ENCODE results near the gene MYO16.

The MYO16 gene

GRCh38 chr13:108624108-108624507 lies 5.3 kb upstream of the MYO16 start:
- no peak overlapping the region for H3K4me3 ChIP-seq (ENCODE audit: low read length)
- H3K9ac ChIP-seq (ENCODE audit: low read length) = no peak overlapping the region
- no peaks in the 10 kb centered on the region for H3K4me1 ChIP-seq (ENCODE audit: control insufficient read depth, insufficient read depth, low read length)
- H3K27me3 ChIP-seq (ENCODE audit: control insufficient read depth, insufficient read depth, low read length) = no peaks in the 10 kb centered on the region
- H3K9me3 ChIP-seq (ENCODE audit: control insufficient read depth, low read length) = no peaks in the 10 kb centered on the region
- H3K36me3 ChIP-seq (ENCODE audit: control insufficient read depth, insufficient read depth, low read length) = no peaks in the 10 kb centered on the region

DNA sequence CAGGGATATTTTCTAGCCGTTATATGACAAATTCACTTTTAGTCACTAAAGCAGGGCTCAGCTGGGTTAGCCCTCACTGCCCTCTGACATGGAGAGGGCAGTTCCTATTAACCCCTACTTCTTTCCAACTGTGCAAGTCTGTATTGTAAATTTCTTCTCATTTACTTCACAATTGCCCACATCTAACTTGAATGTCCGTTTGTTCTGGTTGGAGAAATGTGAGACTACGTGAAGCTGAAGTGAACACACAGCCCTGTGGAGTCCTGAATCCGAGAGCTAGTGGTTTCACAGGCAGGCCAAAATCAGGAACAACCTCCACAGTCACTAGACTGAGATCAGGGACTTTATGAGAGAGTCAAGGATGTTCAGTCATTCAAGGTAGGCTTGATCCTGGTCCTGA lies 4.4 kb upstream of the MYO16 start:
- no peaks in the 10 kb centered on the region for H3K9me3 ChIP-seq (ENCODE audit: control insufficient read depth, low read length)
- H3K9ac ChIP-seq (ENCODE audit: low read length) = no peak overlapping the region
- no peaks in the 10 kb centered on the region for H3K4me1 ChIP-seq (ENCODE audit: control insufficient read depth, insufficient read depth, low read length)
- no peaks in the 10 kb centered on the region for H3K36me3 ChIP-seq (ENCODE audit: control insufficient read depth, insufficient read depth, low read length)
- H3K27me3 ChIP-seq (ENCODE audit: control insufficient read depth, insufficient read depth, low read length) = no peaks in the 10 kb centered on the region
- no peak overlapping the region for H3K4me3 ChIP-seq (ENCODE audit: low read length)

DNA sequence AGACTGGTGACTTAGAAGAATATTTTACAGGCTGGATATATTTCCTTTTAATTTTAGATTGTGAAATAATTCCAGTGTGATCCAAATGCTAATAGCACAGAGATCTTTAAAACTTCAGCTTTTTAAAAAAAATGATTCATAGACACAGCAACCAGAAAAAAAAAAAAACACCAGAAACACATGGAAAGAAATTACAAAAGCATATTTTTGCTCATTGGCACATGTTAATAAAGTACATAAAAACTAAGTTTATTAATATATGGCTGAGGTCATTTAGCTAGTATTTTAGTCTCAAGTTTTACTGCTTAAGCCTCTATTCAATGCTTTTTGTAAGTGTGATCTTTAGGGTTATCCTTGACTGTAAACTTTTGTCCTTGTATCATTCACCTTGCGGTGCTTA lies 577 bp downstream of the MYO16 start:
- H3K9me3 ChIP-seq (ENCODE audit: control insufficient read depth, low read length) = no peaks in the 10 kb centered on the region
- no peak overlapping the region for H3K4me3 ChIP-seq (ENCODE audit: low read length)
- no peaks in the 10 kb centered on the region for H3K36me3 ChIP-seq (ENCODE audit: control insufficient read depth, insufficient read depth, low read length)
- H3K4me1 ChIP-seq (ENCODE audit: control insufficient read depth, insufficient read depth, low read length) = no peaks in the 10 kb centered on the region
- H3K27me3 ChIP-seq (ENCODE audit: control insufficient read depth, insufficient read depth, low read length) = no peaks in the 10 kb centered on the region
- H3K9ac ChIP-seq (ENCODE audit: low read length) = no peak overlapping the region

DNA sequence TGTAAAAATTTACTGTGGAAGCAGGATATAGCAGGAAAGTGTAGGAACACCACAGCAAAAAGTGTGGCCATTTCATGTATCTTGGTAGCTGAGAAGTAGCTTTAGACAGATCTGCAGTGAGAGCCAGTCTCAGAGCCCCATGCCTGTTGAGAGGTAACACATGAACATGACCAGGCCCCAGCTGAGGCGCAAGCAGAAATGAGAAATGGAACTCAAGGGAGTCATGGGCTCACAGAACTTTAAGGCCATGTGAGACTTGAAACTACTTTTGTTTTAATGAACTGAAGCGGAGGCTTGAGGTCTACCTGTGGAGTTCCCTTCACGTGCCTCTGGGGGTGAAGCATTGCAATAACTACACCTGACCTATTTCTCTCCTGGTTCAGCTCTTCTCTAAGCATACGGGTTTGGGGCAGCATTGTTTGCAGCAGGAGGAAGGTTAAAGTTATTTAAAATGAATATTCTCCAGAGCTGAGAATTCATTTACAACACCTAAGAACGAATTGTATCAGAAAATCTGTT lies 3.3 kb downstream of the MYO16 start:
- Histone ChIP-seq H3K36me3 (ENCODE audit: control insufficient read depth, insufficient read depth, low read length) (no peaks in the 10 kb centered on the region), H3K9me3 (ENCODE audit: control insufficient read depth, low read length) (no peaks in the 10 kb centered on the region), H3K4me1 (ENCODE audit: control insufficient read depth, insufficient read depth, low read length) (no peaks in the 10 kb centered on the region), H3K9ac (ENCODE audit: low read length) (no peak overlapping the region), H3K27me3 (ENCODE audit: control insufficient read depth, insufficient read depth, low read length) (no peaks in the 10 kb centered on the region), H3K4me3 (ENCODE audit: low read length) (no peak overlapping the region)

GRCh38 chr13:108638901-108639300 lies 9.5 kb downstream of the MYO16 start:
- H3K4me3 ChIP-seq (ENCODE audit: low read length) = no peak overlapping the region
- H3K9me3 ChIP-seq (ENCODE audit: control insufficient read depth, low read length) = no peaks in the 10 kb centered on the region
- H3K9ac ChIP-seq (ENCODE audit: low read length) = no peak overlapping the region
- H3K36me3 ChIP-seq (ENCODE audit: control insufficient read depth, insufficient read depth, low read length) = no peaks in the 10 kb centered on the region
- no peaks in the 10 kb centered on the region for H3K4me1 ChIP-seq (ENCODE audit: control insufficient read depth, insufficient read depth, low read length)
- H3K27me3 ChIP-seq (ENCODE audit: control insufficient read depth, insufficient read depth, low read length) = no peaks in the 10 kb centered on the region

DNA sequence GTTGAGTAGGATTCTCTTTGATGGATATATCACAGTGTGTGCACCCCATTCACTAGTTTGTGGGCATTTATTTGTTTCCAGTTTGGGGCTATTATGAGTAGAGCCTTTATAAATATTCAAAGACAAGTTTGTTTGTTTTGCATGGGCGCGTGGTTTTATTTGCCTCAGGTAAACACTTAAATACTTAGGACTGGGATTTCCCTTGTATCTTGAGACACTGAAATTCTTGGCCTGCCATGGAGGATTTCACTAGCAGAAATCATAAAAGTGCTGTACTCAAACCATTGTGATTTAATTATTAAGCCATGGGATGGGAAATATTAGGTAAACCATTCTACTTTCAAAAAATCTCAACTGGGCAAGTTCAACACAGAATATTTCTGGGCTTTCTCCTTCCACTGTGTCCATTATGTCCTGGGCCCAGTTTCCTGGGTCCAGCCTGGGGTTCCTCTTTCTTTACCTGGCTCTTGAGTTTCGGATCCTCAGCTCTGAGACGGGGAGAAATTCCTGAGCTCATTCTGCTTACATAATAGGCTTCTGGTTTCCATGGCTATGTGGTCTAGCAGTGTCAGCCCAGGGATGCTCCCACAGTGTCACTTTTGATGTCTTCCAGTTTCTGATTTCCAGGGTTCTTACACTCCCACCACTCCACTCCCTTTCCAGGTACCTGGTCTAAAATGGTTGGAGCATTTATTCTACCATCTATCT lies 14.4 kb downstream of the MYO16 start:
- no peaks in the 10 kb centered on the region for H3K27me3 ChIP-seq (ENCODE audit: control insufficient read depth, insufficient read depth, low read length)
- H3K4me3 ChIP-seq (ENCODE audit: low read length) = no peak overlapping the region
- no peaks in the 10 kb centered on the region for H3K4me1 ChIP-seq (ENCODE audit: control insufficient read depth, insufficient read depth, low read length)
- H3K9me3 ChIP-seq (ENCODE audit: control insufficient read depth, low read length) = no peaks in the 10 kb centered on the region
- no peaks in the 10 kb centered on the region for H3K36me3 ChIP-seq (ENCODE audit: control insufficient read depth, insufficient read depth, low read length)
- no peak overlapping the region for H3K9ac ChIP-seq (ENCODE audit: low read length)

GRCh38 chr13:108645376-108645775 lies 16.0 kb downstream of the MYO16 start:
- Histone ChIP-seq H3K9me3 (ENCODE audit: control insufficient read depth, low read length) (no peaks in the 10 kb centered on the region), H3K4me3 (ENCODE audit: low read length) (no peak overlapping the region), H3K9ac (ENCODE audit: low read length) (no peak overlapping the region), H3K36me3 (ENCODE audit: control insufficient read depth, insufficient read depth, low read length) (no peaks in the 10 kb centered on the region), H3K27me3 (ENCODE audit: control insufficient read depth, insufficient read depth, low read length) (no peaks in the 10 kb centered on the region), H3K4me1 (ENCODE audit: control insufficient read depth, insufficient read depth, low read length) (no peaks in the 10 kb centered on the region)

DNA sequence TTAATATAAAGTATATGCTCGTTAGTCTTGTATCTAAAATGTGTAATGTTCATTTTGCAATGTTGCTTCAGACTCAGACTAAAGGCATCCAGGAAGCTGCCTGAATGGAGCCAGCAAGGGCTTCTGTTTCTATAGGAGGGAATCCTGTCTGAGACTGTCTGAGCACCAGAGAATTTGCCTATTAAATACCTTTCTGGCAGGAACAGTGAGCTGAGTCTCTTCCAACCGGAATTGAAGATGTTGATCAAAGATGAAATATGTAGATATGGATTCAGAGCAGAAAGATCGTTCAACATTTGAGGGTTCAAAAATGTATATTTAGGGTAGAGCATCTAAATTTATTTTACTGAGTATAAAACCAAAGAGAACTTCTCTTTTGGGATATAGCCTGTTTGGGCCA lies 20.9 kb downstream of the MYO16 start:
- Histone ChIP-seq H3K36me3 (ENCODE audit: control insufficient read depth, insufficient read depth, low read length) (no peaks in the 10 kb centered on the region), H3K4me3 (ENCODE audit: low read length) (no peak overlapping the region), H3K9ac (ENCODE audit: low read length) (no peak overlapping the region), H3K27me3 (ENCODE audit: control insufficient read depth, insufficient read depth, low read length) (no peaks in the 10 kb centered on the region), H3K9me3 (ENCODE audit: control insufficient read depth, low read length) (no peaks in the 10 kb centered on the region), H3K4me1 (ENCODE audit: control insufficient read depth, insufficient read depth, low read length) (no peaks in the 10 kb centered on the region)

DNA sequence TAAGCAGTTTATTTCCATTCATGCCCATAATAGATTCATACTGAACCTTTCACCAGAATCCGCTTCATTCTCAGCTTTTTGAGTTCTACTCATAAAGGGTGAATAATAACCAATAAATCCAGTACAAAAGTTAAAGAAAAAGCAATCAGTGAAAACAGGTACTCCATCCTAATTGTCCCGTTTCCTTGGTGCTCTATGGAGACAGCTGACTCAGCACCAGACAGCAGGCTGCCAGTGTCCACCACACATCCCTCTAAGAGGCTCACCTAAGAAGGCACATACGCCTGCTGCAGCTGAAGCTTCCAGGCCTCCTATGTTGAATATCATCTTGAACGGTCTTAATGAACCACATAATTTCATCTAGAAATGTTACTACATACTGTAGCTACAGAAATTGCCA lies 27.3 kb downstream of the MYO16 start:
- no peaks in the 10 kb centered on the region for H3K9me3 ChIP-seq (ENCODE audit: control insufficient read depth, low read length)
- no peaks in the 10 kb centered on the region for H3K27me3 ChIP-seq (ENCODE audit: control insufficient read depth, insufficient read depth, low read length)
- H3K9ac ChIP-seq (ENCODE audit: low read length) = no peak overlapping the region
- H3K4me3 ChIP-seq (ENCODE audit: low read length) = no peak overlapping the region
- H3K4me1 ChIP-seq (ENCODE audit: control insufficient read depth, insufficient read depth, low read length) = no peaks in the 10 kb centered on the region
- no peaks in the 10 kb centered on the region for H3K36me3 ChIP-seq (ENCODE audit: control insufficient read depth, insufficient read depth, low read length)

- H3K27me3 ChIP-seq (ENCODE audit: control insufficient read depth, insufficient read depth, low read length) = no peaks in the 10 kb centered on the region
- H3K4me1 ChIP-seq (ENCODE audit: control insufficient read depth, insufficient read depth, low read length) = no peaks in the 10 kb centered on the region
- H3K9ac ChIP-seq (ENCODE audit: low read length) = no peak overlapping the region
- no peaks in the 10 kb centered on the region for H3K36me3 ChIP-seq (ENCODE audit: control insufficient read depth, insufficient read depth, low read length)
- H3K4me3 ChIP-seq (ENCODE audit: low read length) = no peak overlapping the region
- no peaks in the 10 kb centered on the region for H3K9me3 ChIP-seq (ENCODE audit: control insufficient read depth, low read length)
Observed at GRCh38 chr13:108657519-108657918, 28.1 kb downstream of the MYO16 start.

GRCh38 chr13:108662528-108662927 lies 33.1 kb downstream of the MYO16 start:
- Histone ChIP-seq H3K9ac (ENCODE audit: low read length) (no peak overlapping the region), H3K36me3 (ENCODE audit: control insufficient read depth, insufficient read depth, low read length) (no peaks in the 10 kb centered on the region), H3K4me3 (ENCODE audit: low read length) (no peak overlapping the region), H3K27me3 (ENCODE audit: control insufficient read depth, insufficient read depth, low read length) (no peaks in the 10 kb centered on the region), H3K4me1 (ENCODE audit: control insufficient read depth, insufficient read depth, low read length) (no peaks in the 10 kb centered on the region), H3K9me3 (ENCODE audit: control insufficient read depth, low read length) (no peaks in the 10 kb centered on the region)

DNA sequence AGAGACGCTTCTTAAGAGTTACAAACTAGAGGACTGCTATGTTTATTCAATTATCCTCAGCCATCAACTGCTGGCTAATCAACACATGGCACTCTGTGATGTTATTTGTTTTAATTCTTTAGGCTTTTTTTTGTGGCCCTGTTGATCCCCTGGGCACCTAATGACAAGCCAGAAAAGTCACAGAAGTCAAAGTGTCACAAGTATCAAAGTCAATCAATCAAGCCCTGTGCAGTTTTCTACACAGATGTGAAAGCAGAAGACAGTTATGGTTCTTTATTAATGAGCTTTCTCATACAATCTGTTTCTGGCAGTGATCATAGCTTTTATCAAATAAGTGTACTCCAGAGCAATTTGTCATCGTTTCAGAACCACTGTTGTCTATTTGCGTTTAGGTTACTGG lies 34.3 kb downstream of the MYO16 start:
- Histone ChIP-seq H3K4me3 (ENCODE audit: low read length) (no peak overlapping the region), H3K4me1 (ENCODE audit: control insufficient read depth, insufficient read depth, low read length) (no peaks in the 10 kb centered on the region), H3K9ac (ENCODE audit: low read length) (no peak overlapping the region), H3K36me3 (ENCODE audit: control insufficient read depth, insufficient read depth, low read length) (no peaks in the 10 kb centered on the region), H3K9me3 (ENCODE audit: control insufficient read depth, low read length) (no peaks in the 10 kb centered on the region), H3K27me3 (ENCODE audit: control insufficient read depth, insufficient read depth, low read length) (no peaks in the 10 kb centered on the region)

DNA sequence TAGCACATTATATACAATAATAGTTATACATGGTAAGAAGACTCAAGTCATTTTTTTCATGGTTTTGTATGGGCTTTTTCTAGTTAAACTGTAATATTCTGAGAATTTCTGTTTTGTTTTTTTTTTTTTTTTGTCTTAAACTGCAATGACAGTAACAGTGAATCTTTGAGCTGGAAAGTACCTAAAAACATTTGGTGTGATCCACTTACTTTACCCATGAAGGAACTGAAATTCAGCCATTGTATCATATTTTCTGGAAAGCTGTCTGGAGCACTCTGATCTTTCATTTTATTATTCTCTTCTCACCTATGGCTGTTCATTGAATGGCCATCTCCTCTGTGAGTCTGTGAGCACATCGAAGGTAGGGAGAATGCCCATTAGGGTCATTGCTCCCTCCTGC lies 37.8 kb downstream of the MYO16 start:
- no peaks in the 10 kb centered on the region for H3K4me1 ChIP-seq (ENCODE audit: control insufficient read depth, insufficient read depth, low read length)
- H3K27me3 ChIP-seq (ENCODE audit: control insufficient read depth, insufficient read depth, low read length) = no peaks in the 10 kb centered on the region
- H3K9me3 ChIP-seq (ENCODE audit: control insufficient read depth, low read length) = no peaks in the 10 kb centered on the region
- H3K36me3 ChIP-seq (ENCODE audit: control insufficient read depth, insufficient read depth, low read length) = no peaks in the 10 kb centered on the region
- no peak overlapping the region for H3K9ac ChIP-seq (ENCODE audit: low read length)
- no peak overlapping the region for H3K4me3 ChIP-seq (ENCODE audit: low read length)

All from mucosa of stomach (tissue), 1 donor.